ENCODE data around the gene NGRN.
A peak's percentile ranks its signal among the peaks of the same experiment; 100 is the strongest.

DNA sequence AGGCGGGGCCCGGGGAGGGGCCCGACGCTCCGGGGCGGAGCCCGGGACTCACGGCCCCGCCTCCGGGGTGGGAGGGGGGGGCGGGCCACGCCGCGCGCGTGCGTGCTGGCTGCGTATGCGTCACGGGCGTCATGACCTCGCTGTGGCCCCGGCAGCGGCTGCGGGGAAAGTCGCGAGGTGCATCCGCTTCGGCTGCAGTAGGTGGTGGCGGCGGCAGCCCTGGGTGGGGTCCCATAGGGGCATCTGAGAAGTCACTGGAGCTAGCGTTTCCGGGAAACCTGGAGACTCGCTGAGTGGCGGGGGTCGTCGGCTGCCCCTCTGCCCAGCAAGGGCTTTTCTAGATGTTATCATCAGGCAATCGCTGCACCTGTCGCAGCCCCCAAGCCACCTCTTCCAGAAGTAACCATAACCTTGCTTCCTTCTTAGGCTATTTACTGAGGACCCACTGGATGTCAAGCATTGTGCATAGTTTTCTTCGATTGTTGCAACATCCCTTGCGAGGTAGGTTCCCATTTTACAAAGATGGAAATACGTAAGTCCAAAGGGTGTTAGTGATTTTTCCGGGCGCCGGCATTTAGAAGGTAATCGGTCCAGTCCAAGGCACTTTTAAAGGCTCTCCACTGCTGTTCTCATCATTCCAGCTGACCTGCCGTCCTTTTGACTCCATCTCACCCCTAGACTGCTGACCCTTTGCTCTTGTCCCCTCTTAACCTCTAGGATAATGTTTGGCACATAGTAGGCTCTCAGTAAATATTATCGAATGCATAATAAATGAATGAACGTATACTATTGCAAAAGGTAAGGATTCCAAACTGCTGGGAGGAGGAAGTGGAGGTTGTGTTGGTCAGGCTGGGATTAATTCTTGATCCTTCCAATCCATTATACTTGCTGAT lies 31.1 kb upstream of the NGRN start, which contains the start of gene GDPGP1:
- TF ChIP-seq, protein P1, sequence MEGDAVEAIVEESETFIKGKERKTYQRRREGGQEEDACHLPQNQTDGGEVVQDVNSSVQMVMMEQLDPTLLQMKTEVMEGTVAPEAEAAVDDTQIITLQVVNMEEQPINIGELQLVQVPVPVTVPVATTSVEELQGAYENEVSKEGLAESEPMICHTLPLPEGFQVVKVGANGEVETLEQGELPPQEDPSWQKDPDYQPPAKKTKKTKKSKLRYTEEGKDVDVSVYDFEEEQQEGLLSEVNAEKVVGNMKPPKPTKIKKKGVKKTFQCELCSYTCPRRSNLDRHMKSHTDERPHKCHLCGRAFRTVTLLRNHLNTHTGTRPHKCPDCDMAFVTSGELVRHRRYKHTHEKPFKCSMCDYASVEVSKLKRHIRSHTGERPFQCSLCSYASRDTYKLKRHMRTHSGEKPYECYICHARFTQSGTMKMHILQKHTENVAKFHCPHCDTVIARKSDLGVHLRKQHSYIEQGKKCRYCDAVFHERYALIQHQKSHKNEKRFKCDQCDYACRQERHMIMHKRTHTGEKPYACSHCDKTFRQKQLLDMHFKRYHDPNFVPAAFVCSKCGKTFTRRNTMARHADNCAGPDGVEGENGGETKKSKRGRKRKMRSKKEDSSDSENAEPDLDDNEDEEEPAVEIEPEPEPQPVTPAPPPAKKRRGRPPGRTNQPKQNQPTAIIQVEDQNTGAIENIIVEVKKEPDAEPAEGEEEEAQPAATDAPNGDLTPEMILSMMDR (IDR thresholded peaks at IDR 0.05) = no peak
- TF ChIP-seq POLR2A (IDR thresholded peaks at IDR 0.05) = peak in 1 of 2 donors; percentile 90
